ENCODE data around the gene GOT1.

DNA sequence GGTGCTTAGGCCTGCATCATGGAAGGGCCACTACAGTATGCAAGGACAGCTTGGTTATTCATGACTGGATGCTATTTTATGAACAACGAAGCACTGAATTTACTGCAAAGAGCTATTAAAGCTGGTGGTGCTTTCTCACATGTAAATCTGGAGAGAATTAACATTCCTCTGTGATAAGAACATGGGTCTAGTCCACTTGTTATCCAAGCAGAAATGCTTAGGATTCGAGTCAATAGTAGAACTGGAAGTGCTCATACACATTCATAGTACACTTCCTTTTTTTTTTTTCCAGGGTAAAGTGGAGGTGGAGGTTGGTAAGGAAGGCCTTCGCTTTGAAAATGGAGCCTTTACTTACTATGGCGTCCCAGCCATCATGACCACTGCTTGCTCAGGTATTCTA lies 66.3 kb downstream of the GOT1 start:
- TF ChIP-seq, protein P1, sequence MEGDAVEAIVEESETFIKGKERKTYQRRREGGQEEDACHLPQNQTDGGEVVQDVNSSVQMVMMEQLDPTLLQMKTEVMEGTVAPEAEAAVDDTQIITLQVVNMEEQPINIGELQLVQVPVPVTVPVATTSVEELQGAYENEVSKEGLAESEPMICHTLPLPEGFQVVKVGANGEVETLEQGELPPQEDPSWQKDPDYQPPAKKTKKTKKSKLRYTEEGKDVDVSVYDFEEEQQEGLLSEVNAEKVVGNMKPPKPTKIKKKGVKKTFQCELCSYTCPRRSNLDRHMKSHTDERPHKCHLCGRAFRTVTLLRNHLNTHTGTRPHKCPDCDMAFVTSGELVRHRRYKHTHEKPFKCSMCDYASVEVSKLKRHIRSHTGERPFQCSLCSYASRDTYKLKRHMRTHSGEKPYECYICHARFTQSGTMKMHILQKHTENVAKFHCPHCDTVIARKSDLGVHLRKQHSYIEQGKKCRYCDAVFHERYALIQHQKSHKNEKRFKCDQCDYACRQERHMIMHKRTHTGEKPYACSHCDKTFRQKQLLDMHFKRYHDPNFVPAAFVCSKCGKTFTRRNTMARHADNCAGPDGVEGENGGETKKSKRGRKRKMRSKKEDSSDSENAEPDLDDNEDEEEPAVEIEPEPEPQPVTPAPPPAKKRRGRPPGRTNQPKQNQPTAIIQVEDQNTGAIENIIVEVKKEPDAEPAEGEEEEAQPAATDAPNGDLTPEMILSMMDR (IDR thresholded peaks at IDR 0.05; ENCODE audit: extremely low read depth in 1 of 2, insufficient read depth in 1 of 2, low read depth in 1 of 2, low read length in 2 of 2) = no peak
- TF ChIP-seq POLR2A (IDR thresholded peaks at IDR 0.05; ENCODE audit: low read depth, low read length) = no peak

Measured in endothelial cell of umbilical vein (primary cell).